Measurements from ENCODE around the gene GRAMD1C.

DNA sequence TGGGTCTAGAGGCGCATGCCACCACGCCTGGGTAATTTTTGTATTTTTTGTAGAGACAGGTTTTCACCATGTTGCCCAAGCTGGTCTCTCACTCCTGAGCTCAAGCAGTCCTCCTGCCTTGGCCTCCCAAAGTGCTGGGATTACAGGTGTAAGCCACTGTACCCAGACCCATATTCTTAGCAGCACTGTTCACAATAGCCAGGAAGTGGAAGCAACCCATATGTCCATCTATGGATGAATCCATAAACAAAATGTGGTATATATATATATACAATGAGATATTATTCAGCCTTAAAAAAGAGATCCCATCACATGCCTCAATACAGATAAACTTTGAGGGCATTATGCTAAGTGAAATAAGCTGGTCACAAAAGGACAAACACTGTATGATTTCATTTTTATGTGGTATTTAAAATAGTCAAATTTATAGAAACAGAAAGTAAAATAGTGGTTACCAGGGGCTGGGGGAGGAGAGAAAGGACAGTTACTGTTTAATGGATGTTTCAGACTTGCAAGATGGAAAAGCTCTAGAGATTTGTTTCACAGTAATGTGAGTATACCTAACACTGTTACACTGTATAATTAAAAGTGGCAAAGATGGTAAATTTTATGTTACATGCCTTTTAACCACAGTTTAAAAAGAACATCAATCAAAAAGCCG lies 35.7 kb upstream of the GRAMD1C start:
- TF ChIP-seq, protein P1, sequence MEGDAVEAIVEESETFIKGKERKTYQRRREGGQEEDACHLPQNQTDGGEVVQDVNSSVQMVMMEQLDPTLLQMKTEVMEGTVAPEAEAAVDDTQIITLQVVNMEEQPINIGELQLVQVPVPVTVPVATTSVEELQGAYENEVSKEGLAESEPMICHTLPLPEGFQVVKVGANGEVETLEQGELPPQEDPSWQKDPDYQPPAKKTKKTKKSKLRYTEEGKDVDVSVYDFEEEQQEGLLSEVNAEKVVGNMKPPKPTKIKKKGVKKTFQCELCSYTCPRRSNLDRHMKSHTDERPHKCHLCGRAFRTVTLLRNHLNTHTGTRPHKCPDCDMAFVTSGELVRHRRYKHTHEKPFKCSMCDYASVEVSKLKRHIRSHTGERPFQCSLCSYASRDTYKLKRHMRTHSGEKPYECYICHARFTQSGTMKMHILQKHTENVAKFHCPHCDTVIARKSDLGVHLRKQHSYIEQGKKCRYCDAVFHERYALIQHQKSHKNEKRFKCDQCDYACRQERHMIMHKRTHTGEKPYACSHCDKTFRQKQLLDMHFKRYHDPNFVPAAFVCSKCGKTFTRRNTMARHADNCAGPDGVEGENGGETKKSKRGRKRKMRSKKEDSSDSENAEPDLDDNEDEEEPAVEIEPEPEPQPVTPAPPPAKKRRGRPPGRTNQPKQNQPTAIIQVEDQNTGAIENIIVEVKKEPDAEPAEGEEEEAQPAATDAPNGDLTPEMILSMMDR (IDR thresholded peaks at IDR 0.05), result no peak
- no peak for TF ChIP-seq POLR2A (IDR thresholded peaks at IDR 0.05)
